ENCODE measurements around the gene EMP1. TPM values are rescaled to one million over a fixed set of nuclear protein-coding genes. Genes with fewer than 3 reads are reported as not detected.
"Not testable (repeated sequence)": the region's sequence is repeated elsewhere in the genome, so short reads cannot be mapped to it uniquely, and the experiment has no call there.

EMP1 gene
- total RNA-seq, 1 donor from 2014 or later = 2.4 TPM

- no peak for FAIRE-seq
- DNase-seq (ENCODE audit: low spot score in 2 of 2) = no peak
Measured at GRCh38 chr12:13252616-13253015, 56.1 kb downstream of the EMP1 start.

GRCh38 chr12:13253966-13254760, 57.6 kb downstream of the EMP1 start:
- FAIRE-seq (no peak), DNase-seq (ENCODE audit: low spot score in 2 of 2) (no peak)

- FAIRE-seq (peak; percentile 69), DNase-seq (ENCODE audit: low spot score in 2 of 2) (peak; percentile 50 to 79)
Measured at GRCh38 chr12:13255792-13256691, 59.5 kb downstream of the EMP1 start.

- FAIRE-seq (no peak), DNase-seq (ENCODE audit: low spot score in 2 of 2) (no peak)
Measured at GRCh38 chr12:13256692-13257045, 60.1 kb downstream of the EMP1 start.

- FAIRE-seq (no peak), DNase-seq (ENCODE audit: low spot score in 2 of 2) (no peak)
Measured at GRCh38 chr12:13257356-13257875, 60.9 kb downstream of the EMP1 start.

DNA sequence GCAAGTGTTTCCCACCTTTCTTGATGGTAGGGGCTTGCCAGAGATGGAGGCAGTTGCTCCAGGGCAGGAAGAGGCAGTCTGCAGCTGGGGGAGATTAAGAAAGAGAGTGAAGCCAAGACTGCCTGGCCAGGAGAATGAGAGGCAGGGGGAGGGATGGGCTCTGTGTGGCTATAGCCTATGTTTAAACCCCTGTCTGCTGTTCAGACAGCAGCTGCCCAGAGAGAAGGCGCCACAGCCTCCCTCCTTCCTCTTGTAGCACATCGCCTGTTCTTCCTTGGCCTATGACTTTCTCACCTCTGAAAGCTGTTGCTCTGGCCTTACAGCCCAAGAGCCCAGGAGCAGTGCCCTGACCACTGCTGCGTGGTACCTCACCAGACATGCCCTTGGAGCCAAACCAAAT, 61.7 kb downstream of the EMP1 start:
- DNase-seq (ENCODE audit: low spot score in 2 of 2) (no peak), FAIRE-seq (no peak)

DNA sequence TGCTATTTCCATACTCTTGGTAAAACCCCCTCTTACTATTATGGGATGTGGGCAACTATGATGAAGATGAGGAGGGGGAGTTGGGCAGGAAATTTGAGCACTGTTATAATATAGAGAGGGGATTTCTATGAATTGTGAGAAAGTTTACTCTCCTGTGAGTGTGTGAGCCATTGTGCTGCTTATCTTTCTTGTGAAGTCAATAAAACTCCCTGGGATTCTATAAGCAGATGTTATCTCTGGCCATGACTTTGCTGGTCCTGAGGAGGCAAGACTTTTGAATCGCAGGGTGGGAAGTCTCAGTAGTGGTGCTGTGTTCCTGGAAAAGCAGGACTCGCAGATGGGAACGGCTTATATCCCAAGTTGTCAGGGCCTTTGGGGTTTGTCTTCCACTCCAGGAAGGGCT, 62.2 kb downstream of the EMP1 start:
- no peak for DNase-seq (ENCODE audit: low spot score in 2 of 2)
- FAIRE-seq = no peak

DNA sequence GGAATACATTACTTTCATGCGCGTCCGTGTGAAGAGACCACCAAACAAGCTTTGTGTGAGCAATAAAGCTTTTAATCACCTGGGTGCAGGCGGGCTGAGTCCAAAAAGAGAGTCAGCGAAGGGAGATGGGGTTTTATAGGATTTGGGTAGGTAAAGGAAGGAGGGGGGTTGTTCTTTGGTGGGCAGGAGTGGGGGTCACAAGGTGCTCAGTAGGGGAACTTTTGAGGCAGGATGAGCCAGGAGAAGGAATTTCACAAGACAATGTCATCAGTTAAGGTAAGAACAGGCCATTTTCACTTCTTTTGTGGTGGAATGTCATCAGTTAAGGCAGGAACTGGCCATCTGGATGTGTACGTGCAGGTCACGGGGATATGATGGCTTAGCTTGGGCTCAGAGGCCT, 63.1 kb downstream of the EMP1 start:
- DNase-seq (ENCODE audit: low spot score in 2 of 2); FAIRE-seq: not testable (repeated sequence)

DNA sequence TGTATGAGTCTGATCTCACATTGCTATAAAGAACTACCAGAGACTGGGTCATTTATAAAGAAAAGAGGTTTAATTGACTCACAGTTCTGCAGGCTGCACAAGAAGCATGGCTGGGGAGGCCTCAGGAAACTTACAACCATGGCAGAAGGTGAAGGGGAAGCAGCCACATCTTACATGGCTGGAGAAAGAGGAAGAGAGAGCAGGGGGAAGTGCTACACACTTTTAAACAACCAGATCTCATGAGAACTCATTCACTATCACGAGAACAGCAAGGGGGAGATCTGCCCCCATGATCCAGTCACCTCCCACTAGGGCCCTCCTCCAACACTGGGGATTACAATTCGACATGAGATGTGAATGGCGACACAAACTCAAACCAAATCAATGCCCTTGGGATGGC, 71.3 kb downstream of the EMP1 start:
- DNase-seq (ENCODE audit: low spot score in 2 of 2); FAIRE-seq: not testable (repeated sequence)

DNA sequence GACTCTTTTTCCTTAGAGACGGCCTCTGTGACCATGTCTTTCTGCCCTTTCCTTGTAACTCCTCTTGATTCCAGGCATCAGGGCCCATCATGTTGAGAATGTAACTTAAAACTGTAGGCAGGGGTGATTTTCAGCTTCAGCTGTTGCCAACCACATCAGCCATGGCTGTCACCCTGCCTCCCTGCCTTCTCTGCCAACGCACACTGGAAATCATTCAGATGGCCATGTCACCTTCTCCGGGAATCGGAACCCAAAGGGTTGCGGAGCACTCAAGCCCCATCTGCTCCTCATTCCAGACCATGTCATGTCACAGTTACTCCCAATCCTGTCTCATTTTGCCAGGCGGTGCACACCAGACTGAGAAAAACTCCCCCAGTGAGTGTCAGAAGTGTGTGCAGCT, 72.1 kb downstream of the EMP1 start:
- no peak for FAIRE-seq
- no peak for DNase-seq (ENCODE audit: low spot score in 2 of 2)

Other genes starting within 250 kb of the EMP1 start
- not detected for gene GPRC5D, start 244.6 kb upstream of the EMP1 start, total RNA-seq
- gene HEBP1, start 196.5 kb upstream of the EMP1 start, total RNA-seq = 3.3 TPM
- gene FAM234B, start 152.3 kb upstream of the EMP1 start, total RNA-seq = 62.0 TPM
- gene GSG1, start 93.1 kb upstream of the EMP1 start, total RNA-seq = 0.41 TPM